Kidney tubule cell (primary cell): ENCODE results near the gene TMOD1.
A peak's percentile ranks its signal among the peaks of the same experiment; 100 is the strongest.
"Not testable (repeated sequence)": the region's sequence is repeated elsewhere in the genome, so short reads cannot be mapped to it uniquely, and the experiment has no call there.

Experiments used
- DNase-seq: peaks from one replicate; pipeline ENCODE4 v3.0.0-alpha.2; 2018; ENCODE audit warnings: low spot score

The TMOD1 gene

DNA sequence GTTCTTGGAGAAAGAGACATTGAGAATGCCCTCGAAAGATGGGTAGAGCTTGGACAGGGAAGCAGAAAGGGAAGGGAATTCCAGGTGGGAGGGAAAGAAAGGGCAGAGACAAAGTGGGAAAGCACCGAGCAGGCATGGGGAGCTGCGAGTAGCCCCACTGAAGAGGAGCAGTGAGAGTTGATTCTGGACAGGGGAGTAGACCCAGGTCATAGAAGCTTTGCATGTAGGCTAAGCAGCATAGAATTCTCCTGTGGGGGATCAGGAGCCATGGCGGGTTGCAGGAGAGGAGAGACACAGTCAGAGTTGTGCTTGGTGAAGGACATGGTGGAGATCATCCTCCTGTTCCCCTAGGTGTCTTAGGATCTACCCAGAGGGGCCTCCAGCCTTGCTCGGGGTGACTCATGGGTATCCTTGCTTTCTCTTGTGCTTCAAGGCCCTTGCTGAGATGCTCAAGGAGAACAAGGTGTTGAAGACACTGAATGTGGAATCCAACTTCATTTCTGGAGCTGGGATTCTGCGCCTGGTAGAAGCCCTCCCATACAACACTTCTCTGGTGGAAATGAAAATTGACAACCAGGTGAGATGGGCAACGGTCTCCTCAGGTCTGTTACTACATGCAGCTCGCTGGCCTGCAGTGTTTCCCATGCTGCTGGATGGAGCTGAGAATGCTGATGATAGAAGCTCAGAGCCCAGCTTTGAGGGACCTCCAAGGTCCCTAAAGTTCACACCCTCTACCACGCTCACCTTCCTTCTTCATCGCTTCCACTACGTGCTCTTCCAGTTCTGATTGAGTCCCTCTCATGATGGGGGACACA, 67.2 kb downstream of the TMOD1 start:
- no peak for DNase-seq

DNA sequence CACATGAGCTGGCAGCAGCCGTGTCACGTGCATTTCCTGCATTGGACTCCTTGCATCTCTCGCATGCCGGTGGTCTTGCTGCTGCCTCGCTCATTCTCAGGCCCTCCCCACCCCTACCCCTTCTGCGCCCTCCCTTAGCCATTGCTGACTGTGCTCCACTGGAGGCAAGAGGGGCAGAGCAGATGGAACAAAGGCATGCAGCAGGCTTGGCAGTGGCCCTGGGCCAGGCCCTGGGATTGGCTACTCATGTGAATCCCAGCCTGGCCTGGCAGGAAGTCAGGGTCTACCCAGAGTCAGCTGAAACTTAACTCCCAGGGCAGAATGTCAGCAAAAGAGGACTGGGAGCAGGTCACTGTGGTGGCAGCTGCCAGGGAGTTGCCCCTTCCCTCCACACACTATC, 69.4 kb downstream of the TMOD1 start:
- DNase-seq = no peak

DNA sequence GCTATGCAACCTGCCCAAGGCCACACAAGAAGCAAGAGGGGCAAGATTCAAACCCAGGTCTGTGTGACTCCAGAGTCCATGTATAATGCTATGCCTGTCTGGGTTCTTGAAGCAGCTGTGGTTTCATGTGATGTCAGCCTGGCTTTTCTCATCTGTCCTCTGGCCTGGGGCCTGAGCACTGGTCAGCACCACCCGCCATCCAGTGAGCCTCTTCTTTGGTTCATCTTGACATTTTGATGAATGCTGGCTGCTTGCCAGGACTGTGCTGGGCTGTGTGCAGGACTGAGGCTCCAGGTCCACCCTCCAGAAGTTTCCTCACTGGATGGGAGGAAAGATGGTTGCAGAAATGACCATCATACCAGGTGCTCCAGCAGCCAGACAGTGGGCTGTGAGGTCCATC, 70.2 kb downstream of the TMOD1 start:
- no peak for DNase-seq

DNA sequence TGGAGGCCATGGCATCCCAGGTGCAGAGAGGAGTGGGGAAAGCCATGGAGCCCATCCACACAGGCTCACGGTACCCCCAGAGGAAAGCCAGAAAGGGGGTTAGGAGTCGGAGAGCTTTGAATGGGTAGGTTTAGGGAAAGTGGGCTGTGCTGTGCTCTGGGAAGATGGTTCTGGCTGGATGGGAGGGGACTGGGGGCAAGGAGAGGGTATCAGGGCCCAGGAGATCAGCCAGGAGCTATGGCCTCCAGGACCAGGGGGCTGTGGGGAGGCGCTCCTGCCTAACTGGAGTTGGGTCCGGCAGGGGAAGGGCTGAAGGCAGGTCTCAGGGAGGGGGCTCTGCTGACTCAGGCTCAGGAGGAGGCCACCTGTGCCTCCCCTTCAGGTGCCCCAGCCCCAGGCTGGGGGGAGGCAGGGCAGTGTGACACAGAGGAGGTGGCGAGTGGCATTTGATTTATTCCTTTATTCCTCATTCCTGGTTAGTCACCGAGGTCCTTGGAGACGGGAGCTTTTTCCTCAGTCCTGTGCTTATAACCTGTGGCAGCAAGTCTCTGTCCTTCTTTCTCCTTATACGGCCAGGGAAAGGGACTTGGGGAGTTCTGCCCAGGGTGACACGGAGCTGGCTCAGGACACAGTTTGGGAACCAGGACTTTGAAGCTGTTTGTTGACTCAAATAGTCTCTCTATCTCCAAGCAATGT, 70.9 kb downstream of the TMOD1 start:
- DNase-seq = peak; percentile 13

DNA sequence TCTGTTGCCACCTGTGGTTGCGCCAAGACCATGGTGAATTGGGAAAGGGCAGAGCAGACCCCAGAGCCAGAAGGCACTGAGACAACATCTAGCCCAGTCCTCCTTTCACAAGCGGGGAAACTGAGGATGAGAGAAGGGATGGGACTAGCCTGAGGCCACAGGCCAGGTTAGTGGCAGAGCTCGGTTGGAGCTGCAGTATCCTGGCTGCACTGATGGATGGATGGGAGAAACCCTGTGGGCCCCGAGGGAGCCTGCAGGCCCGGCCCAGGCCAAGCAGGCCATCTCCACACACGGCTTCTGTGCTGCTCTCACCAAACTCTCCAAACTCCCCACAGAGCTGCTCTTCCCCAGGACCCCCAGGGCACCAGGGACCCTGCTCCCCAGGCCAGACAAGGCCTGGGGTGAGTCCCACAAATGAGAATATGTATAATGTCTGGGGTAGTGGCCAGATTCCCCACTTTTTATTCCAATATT, 71.5 kb downstream of the TMOD1 start:
- DNase-seq = no peak

DNA sequence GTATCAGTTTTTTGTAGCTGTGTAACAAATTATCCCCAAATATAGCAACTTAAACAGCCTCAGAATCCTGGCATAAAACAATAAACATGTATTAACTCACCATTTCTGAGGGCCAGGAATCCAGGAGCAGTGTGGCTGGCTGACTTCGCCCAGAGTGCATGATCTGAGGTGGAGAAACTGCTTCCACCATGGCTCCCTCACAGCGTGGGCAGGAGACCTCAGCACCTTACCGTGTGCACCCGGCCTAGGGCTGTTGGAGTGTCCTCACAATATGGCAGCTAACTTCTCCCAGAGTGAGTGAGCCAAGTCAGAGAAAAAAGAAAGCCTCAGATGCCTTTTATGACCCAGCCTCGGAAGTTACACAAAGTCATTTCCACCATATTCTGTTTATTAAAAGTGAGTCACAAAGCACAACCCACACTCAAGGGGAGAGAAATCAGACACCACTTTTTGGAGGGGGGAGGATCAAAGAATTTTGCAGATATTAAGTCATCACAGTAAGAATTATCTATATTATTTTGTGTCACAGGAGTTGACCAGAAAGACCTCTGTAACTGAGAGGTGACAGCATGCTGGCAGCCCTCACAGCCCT, 72.1 kb downstream of the TMOD1 start:
- no peak for DNase-seq

DNA sequence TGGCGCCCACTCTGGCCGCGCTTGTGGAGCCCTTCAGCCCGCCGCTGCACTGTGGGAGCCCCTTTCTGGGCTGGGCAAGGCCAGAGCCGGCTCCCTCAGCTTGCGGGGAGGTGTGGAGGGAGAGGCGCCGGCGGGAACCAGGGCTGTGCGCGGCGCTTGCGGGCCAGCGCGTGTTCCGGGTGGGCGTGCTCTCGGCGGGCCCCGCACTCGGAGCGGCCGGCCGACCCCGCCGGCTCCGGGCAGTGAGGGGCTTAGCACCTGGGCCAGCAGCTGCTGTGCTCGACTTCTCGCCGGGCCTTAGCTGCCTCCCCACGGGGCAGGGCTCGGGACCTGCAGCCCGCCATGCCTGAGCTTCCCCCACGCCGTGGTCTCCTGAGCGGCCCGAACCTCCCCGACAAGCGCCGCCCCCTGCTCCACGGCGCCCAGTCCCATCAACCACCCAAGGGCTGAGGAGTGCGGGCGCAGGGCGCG, 72.7 kb downstream of the TMOD1 start:
- not testable (repeated sequence) for DNase-seq

DNA sequence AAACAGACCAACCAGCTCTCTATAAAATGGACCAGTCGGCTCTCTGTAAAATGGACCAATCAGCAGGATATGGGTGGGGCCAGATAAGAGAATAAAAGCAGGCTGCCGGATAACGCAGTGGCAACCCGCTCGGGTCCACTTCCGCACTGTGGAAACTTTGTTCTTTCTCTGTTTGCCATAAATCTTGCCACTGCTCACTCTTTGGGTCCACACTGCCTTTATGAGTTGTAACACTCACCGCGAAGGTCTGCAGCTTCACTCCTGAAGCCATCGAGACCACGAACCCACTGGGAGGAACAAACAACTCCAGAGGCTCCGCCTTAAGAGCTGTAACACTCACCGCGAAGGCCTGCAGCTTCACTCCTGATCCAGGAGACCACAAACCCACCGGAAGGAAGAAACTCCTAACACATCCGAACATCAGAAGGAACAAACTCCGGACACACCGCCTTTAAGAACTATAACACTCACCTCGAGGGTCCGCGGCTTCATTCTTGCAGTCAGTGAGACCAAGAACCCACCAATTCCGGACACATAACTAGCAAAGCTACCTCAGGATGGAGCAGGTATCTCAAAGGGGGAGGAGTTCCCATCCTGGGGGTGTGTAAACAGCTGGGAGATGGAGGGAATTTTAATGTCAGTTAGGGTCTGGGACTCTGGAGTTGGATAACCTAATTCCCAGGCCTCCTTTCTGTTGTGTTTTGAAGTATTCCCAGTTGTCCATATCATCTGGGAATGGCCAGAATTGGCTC, 73.6 kb downstream of the TMOD1 start:
- not testable (repeated sequence) for DNase-seq

DNA sequence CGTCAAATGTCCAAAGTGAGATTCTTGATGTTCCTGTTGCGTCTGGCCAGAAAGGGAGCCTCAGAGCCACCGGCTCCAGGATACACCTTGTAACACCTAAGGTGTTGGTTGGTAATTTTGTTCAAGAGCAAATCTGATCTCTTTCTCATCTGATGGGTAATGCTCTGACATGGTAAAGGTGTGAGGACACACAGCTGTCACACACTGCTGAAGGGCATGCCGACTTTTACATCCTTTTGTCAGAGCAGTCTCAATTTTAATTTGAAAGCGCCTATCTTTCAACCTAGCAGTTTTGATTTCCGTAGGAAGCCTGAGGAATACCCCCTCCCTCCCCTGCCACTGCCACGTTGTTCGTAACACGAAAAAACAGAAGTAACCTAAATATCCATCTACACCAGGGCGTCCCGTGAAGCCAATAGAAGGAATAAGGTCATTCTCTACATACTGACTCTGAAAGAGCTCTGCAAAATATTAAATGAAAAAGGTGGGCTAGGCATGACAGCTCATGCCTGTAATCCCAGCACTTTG, 74.3 kb downstream of the TMOD1 start:
- no peak for DNase-seq

DNA sequence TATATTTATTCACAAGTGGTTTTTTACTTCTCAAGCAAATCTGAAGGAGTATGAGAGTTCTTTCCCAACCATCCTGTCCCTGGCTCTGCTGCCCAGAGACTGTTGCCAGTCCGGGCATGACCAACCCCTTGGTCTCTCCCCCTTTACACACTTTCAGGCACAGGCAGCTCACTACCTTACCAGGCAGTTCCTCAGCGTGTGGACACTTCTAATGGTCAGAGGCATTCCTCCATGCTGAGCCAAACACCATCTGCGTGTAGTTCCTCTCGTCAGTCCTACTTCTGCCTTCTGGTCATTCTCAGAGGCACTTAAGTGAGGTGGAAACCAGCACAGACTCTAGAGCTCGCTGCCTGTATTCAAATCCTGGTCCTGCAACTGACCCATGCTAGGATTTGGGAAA, 75.6 kb downstream of the TMOD1 start:
- no peak for DNase-seq

DNA sequence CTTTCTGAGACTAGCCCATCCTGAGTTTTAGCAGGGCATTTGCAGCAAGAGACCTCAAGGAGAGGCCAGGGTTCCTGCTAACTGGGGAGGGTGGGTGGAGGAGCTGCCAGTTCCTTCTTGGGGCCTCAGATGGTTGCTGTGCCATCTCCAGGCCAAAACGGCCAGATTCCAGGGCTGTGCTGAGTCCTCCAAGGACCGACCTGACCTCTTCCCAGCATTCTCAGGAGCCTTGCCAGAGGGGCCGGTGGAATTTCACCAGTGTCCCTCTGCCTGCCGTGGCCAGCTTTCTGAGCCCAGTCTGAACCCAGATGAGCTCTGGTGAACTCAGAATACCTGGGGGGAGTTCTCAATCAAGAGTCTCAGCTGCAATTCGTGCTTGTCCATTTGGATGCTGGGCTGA, 77.4 kb downstream of the TMOD1 start:
- no peak for DNase-seq

DNA sequence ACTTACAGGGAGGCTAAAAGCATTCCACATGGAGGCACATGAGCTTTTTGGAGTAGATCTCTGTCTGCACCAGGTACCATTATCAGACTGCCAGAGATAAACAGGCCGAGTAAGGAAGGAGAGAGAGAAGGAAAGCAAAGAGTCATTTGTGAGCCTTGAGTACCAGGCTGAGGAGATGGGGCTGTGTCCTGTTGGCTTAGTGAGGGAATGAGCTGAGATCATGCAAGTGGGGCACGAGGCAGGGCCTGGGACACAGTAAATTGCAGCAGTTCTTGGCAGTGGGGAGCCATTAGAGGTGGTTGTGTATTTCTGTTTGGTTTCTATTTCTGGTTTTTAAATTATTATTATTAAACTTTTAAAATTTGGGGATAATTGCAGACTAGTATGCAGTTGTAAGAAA, 78.4 kb downstream of the TMOD1 start:
- DNase-seq = no peak

DNA sequence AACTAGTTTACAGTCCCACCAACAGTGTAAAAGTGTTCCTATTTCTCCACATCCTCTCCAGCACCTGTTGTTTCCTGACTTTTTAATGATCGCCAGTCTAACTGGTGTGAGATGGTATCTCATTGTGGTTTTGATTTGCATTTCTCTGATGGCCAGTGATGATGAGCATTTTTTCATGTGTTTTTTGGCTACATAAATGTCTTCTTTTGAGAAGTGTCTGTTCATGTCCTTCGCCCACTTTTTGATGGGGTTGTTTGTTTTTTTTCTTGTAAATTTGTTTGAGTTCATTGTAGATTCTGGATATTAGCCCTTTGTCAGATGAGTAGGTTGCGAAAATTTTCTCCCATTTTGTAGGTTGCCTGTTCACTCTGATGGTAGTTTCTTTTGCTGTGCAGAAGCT, 80.1 kb downstream of the TMOD1 start:
- DNase-seq = not testable (repeated sequence)

DNA sequence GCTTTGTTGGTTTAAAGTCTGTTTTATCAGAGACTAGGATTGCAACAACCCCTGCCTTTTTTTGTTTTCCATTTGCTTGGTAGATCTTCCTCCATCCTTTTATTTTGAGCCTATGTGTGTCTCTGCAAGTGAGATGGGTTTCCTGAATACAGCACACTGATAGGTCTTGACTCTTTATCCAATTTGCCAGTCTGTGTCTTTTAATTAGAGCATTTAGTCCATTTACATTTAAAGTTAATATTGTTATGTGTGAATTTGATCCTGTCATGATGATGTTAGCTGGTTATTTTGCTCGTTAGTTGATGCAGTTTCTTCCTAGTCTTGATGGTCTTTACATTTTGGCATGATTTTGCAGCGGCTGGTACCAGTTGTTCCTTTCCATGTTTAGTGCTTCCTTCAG, 83.3 kb downstream of the TMOD1 start:
- not testable (repeated sequence) for DNase-seq

DNA sequence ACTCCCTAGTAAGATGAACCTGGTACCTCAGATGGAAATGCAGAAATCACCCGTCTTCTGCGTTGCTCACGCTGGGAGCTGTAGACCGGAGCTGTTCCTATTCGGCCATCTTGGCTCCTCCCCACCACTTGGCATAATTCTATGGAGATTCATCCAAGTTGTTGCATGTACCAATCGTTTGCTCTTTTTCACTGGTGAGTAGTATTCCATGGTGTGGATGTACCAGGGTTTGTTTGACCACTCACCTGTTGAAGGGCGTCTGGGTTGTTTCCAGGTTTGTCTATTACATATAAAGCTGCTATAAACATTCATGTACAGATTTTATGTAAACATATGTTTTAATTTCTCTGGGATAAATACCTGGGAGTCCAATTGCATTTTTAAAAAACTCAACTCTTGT, 85.4 kb downstream of the TMOD1 start:
- not testable (repeated sequence) for DNase-seq

DNA sequence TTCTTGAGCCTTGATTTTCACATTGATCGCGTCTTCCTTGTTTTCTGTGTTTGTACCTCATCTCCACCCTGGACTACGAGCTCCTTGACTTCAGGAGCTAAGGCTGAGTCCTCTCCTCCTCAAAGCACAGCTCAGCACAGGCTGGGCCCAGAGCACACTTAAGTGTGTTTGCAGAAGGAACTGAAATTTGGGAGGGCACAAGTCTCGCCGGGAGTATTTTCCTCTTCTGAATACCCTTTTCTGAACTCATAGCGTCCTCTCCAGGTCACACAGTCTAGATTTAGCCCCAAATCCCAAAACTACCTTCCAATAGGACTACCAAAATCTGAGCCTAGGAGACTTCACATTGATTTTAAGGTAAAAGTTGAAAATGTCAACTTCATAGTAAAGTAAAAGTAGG, 90.1 kb downstream of the TMOD1 start:
- DNase-seq = no peak

DNA sequence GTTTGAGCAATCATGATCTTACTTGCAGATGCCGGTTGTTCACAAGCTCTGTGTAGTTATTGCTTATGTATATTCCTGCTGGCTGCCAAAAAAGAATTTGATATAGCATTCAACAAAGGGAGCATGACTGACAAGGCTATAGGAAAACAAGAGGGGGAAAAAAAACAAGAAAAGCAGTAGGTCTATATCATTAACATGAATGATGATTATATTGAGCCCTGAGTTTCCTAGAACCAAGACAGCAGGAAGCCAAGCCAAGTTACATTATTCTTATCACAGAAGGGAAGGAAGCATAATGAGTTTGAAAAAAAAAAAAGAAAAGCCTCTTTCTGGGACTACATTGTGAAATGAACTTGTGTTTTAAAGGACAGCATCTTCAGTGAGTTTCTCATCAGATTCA, 90.7 kb downstream of the TMOD1 start:
- no peak for DNase-seq

DNA sequence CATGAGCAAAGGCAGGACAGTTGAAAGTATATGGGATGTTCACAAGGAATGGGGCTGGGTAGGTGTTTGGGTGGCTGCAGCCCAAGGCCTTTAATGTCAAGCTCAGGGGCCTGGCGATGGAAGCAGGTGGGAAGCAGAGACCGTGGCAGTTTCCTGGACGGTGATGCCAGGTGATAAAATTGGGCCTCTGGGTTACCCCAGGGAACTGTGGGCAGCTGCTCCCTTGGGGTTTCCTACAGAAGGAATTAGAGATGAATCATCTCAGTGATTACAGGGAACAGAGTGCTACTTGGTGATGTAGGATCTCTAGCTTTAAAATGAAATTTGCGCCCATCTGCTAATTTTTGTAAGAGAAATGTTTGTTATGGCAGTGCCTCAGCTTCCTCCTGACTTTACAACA, 92.5 kb downstream of the TMOD1 start:
- no peak for DNase-seq

DNA sequence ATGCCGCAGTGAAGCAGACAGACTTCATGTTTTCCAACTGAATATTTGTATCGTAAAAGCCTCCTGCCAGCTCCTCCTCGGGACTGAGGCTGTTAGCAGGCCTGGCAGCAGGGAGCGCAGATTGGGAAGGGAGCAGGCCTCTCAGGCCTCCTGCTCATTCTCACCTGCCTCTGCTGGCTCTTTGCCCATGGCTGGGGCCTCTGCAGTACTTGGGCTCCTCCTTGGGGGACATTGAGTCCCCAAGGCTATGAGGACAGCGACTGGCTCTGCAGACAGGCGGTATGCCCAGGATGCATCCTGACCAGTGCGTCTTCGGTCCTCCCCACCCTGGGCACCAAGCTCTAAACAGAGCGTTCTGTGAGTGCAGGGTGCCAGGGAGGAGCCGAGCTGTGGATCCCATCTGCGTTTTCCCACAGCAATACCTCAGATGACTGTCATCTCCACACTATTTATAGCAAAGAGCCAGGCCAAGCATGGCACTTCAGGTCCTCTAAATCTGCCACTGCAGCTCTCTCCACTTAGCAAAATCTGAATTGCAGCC, 93.0 kb downstream of the TMOD1 start:
- DNase-seq = no peak

DNA sequence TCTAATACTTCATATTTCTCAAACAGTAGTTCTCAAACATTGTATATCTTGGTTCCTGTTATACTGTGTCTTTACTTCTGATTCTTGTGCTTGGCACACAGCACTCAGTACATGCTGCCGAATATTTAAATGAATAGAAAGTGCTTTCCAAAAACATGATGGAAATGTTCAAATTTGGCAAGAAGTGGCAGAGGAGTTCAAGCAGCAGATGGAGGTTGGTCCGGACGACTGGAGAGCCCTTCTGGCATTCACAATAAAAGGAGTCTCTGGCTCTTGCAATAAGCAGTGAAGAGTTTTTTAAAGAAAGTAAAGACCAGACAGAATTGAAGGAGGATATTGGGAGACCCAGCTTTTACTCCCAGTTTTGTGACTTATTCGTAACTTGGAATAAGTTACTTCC, 95.4 kb downstream of the TMOD1 start:
- no peak for DNase-seq

DNA sequence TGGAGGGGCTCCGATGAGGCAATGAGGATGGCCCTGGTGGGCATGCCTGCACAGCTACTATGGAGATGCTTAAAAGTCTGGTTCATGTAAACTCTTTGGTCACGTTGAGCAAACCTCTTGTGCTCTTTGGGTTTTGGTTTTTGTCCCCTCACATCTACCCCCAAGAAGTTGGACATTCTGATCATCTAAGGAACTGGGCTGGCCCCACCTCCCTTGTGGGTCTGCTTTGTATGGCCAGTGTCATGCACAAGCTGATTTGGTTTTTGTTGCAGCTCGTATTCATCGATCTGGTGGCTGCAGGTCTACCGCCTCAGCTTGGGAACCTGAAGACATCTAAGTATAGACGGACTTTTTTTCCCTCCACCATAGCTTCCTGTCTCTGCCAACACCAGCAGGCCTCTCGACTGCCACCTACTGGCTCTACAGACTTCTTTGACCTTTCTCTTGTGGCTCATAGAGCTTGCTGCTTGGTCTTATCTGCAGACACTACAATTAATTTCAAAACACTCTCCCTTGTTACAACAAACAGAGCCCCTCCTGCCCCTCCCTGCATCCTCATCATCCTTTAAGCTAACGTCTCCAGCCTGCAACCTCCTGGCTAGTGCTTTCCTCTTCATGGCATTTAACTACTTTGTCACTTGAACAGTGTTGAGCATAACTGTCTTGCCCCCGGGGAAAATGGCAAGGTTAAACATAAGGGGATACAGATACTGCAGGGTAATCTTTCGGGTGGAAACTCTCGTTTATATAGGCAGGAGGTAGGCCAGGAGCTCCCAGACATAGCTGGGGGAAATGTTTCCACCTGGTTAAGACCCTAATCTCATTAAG, 97.2 kb downstream of the TMOD1 start:
- peak; percentile 77 for DNase-seq
